DND-41 (cell line): ENCODE measurements around the gene CNNM1.

Source experiments
- ATAC-seq: fragments of 200-7000 bp; cut with Tn5 transposase; 3 replicates; pipeline ENCODE4 v1.9.1; 2021; ENCODE audit warnings: low read depth; ENCODE audit not compliant: insufficient read depth
- DNase-seq: peaks from one replicate; pipeline ENCODE4 v3.0.0-alpha.2; 2020
- H2AFZ ChIP-seq: 2 replicates; pipeline ENCODE4 v1.6.0; 2012; ENCODE audit warnings: low read depth, low read length
- H3K27ac ChIP-seq: 2 replicates; pipeline ENCODE4 v1.5.1; 2012; ENCODE audit warnings: low read length, inconsistent platforms
- H3K27me3 ChIP-seq: fragments of 200-600 bp; sonication (generic); 2 replicates; pipeline ENCODE4 v1.6.0; 2012; ENCODE audit warnings: low read length, mild to moderate bottlenecking, inconsistent platforms; ENCODE audit not compliant: insufficient read depth, poor library complexity
- H3K36me3 ChIP-seq: 2 replicates; pipeline ENCODE4 v1.5.1; 2012; ENCODE audit warnings: low read length, inconsistent platforms; ENCODE audit not compliant: insufficient read depth
- H3K4me1 ChIP-seq: 2 replicates; pipeline ENCODE4 v1.5.1; 2012; ENCODE audit warnings: mild to moderate bottlenecking, low read length; ENCODE audit not compliant: insufficient read depth
- H3K4me2 ChIP-seq: 2 replicates; pipeline ENCODE4 v1.6.0; 2012; ENCODE audit warnings: mild to moderate bottlenecking, moderate library complexity, low read length, inconsistent platforms; ENCODE audit not compliant: insufficient read depth
- H3K4me3 ChIP-seq, 2 experiments: fragments of 200-600 bp in 1 of 2; shearing (Covaris generic) in 1 of 2; 2 replicates each; pipeline ENCODE4 v1.5.1; 2012 to 2016; ENCODE audit warnings: inconsistent platforms in 2 of 2, low read length in 2 of 2, mild to moderate bottlenecking in 2 of 2, low read depth in 1 of 2, moderate library complexity in 1 of 2
- H3K79me2 ChIP-seq: 2 replicates; pipeline ENCODE4 v1.6.0; 2012; ENCODE audit warnings: low read length, inconsistent platforms; ENCODE audit not compliant: insufficient read depth
- H3K9ac ChIP-seq: 2 replicates; pipeline ENCODE4 v1.6.0; 2012; ENCODE audit warnings: low read depth, mild to moderate bottlenecking, inconsistent platforms, low read length, moderate library complexity
- H3K9me3 ChIP-seq: 2 replicates; pipeline ENCODE4 v1.5.1; 2012; ENCODE audit warnings: low read length, moderate library complexity, mild to moderate bottlenecking, inconsistent platforms; ENCODE audit not compliant: insufficient read depth, severe bottlenecking
- H4K20me1 ChIP-seq: 2 replicates; pipeline ENCODE4 v1.6.0; 2012; ENCODE audit warnings: low read length; ENCODE audit not compliant: insufficient read depth
- EZH2 ChIP-seq: IDR thresholded peaks from 3 replicates; pipeline ENCODE4 v1.6.1; 2012; ENCODE audit warnings: borderline replicate concordance, low read depth, mild to moderate bottlenecking, moderate library complexity, low read length, inconsistent platforms; ENCODE audit not compliant: severe bottlenecking
- TF ChIP-seq, protein P1 (sequence below): IDR thresholded peaks from 2 replicates; pipeline ENCODE4 v1.5.1; 2012; ENCODE audit warnings: borderline replicate concordance, low read length, moderate library complexity, mild to moderate bottlenecking; ENCODE audit not compliant: poor library complexity, severe bottlenecking; ENCODE audit errors: extremely low read depth

Gene CNNM1

DNA sequence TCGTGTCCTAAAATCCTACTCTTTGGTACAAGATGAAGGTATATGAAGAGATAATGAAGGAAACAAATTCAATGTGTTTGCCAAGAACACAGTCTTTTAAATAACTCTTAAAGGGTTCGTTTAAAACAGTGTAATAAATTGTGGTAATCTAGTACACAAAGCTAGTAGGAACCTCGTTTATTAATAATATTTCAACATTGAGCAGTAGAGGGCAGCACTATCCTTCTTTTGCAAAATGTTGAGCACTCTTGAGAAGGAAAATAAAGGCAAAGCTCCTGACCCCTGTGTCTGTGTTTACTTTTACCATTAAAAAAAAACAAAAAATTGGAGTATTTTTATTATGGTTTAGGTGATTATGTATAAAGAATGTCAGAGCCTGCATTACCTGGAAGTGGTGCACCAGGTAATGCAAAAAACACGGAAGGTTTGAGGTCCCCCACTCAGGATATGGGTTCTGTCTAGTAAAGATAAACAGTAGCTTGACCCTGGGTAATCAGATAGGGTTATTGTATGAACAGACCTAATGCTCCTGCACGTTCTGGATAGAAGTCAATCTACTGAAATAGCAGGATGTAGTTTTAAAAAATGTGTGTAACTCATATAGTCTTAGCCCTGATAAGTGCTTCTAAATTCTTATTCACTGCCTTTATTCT, 107.0 kb downstream of the CNNM1 start:
- H3K4me2 ChIP-seq = no peak overlapping the region
- peaks cover 18% of the 10 kb centered on the region for H3K4me1 ChIP-seq
- no peak overlapping the region for H3K9ac ChIP-seq
- H3K9me3 ChIP-seq = no peaks in the 10 kb centered on the region
- no peak overlapping the region for H2AFZ ChIP-seq
- TF ChIP-seq, protein P1, sequence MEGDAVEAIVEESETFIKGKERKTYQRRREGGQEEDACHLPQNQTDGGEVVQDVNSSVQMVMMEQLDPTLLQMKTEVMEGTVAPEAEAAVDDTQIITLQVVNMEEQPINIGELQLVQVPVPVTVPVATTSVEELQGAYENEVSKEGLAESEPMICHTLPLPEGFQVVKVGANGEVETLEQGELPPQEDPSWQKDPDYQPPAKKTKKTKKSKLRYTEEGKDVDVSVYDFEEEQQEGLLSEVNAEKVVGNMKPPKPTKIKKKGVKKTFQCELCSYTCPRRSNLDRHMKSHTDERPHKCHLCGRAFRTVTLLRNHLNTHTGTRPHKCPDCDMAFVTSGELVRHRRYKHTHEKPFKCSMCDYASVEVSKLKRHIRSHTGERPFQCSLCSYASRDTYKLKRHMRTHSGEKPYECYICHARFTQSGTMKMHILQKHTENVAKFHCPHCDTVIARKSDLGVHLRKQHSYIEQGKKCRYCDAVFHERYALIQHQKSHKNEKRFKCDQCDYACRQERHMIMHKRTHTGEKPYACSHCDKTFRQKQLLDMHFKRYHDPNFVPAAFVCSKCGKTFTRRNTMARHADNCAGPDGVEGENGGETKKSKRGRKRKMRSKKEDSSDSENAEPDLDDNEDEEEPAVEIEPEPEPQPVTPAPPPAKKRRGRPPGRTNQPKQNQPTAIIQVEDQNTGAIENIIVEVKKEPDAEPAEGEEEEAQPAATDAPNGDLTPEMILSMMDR = peak; percentile 65
- TF ChIP-seq EZH2 = no peak
- DNase-seq = no peak
- no peak overlapping the region for H3K4me3 ChIP-seq
- no peaks in the 10 kb centered on the region for H4K20me1 ChIP-seq
- H3K27ac ChIP-seq = no peak overlapping the region
- peaks cover 10% of the 10 kb centered on the region for H3K79me2 ChIP-seq
- H3K27me3 ChIP-seq = no peaks in the 10 kb centered on the region
- no peaks in the 10 kb centered on the region for H3K36me3 ChIP-seq
- peak; percentile 84 for ATAC-seq

DNA sequence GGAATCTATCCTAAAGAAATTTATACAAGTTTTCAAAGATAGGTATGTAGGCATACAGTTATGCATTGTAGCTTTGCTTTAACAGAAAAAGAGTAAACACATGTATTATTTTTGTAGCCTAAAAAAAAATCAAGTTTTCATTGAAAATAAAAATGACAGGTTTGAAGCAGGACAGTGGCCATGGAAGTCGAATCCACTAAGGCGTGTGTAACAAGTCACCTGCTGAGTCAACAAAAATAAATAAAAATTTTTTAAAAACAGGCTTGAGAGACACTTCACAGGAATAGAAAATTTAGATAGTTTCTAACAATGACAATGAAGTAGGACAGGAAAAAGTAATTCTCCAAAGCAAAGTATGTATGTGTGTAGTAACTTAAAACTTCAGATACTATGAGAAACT, 109.7 kb downstream of the CNNM1 start:
- Histone ChIP-seq H2AFZ (no peak overlapping the region), H3K27ac (no peak overlapping the region), H3K36me3 (no peaks in the 10 kb centered on the region), H3K79me2 (no peaks in the 10 kb centered on the region), H3K4me2 (no peak overlapping the region), H3K4me3 (no peak overlapping the region), H3K27me3 (no peaks in the 10 kb centered on the region), H4K20me1 (no peaks in the 10 kb centered on the region), H3K4me1 (peaks cover 5% of the 10 kb centered on the region; the same call in 1 of the 2 replicates), H3K9me3 (no peaks in the 10 kb centered on the region), H3K9ac (no peak overlapping the region)
- ATAC-seq = no peak
- TF ChIP-seq EZH2 = no peak
- TF ChIP-seq, protein P1 = no peak
- DNase-seq = no peak

DNA sequence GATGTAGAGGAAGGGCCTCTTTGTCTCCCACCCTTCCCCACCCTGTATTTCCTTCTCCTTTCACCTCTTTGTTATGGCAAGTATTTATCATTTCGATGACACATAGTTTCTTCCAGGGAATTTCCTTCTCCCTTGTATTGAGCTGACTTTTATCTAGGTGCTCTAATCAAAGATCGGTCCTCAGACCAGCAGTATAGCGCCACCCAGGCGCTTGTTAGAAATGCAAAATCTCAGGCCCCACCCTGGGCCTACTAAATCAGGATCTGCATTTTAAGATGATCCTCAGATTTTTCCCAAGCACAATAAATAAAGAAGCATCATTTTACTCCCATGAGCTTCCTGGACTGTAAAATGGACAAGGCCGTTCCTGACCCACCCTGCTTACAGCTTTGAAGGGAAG, 113.2 kb downstream of the CNNM1 start:
- H3K27me3 ChIP-seq = no peaks in the 10 kb centered on the region
- H3K4me3 ChIP-seq = no peak overlapping the region
- no peak overlapping the region for H3K4me2 ChIP-seq
- no peaks in the 10 kb centered on the region for H4K20me1 ChIP-seq
- no peak overlapping the region for H3K27ac ChIP-seq
- H3K79me2 ChIP-seq = no peaks in the 10 kb centered on the region
- TF ChIP-seq, protein P1 = no peak
- TF ChIP-seq EZH2 = no peak
- no peak overlapping the region for H2AFZ ChIP-seq
- H3K4me1 ChIP-seq = no peaks in the 10 kb centered on the region
- H3K9me3 ChIP-seq = no peaks in the 10 kb centered on the region
- DNase-seq = no peak
- no peaks in the 10 kb centered on the region for H3K36me3 ChIP-seq
- ATAC-seq = no peak
- no peak overlapping the region for H3K9ac ChIP-seq
